ENCODE measurements around the gene IL1RAPL2. TPM values are rescaled to one million over a fixed set of nuclear protein-coding genes. Genes with fewer than 3 reads are reported as not detected.

The IL1RAPL2 gene
- total RNA-seq, 1 experiment from 2014 or later, result not detected

DNA sequence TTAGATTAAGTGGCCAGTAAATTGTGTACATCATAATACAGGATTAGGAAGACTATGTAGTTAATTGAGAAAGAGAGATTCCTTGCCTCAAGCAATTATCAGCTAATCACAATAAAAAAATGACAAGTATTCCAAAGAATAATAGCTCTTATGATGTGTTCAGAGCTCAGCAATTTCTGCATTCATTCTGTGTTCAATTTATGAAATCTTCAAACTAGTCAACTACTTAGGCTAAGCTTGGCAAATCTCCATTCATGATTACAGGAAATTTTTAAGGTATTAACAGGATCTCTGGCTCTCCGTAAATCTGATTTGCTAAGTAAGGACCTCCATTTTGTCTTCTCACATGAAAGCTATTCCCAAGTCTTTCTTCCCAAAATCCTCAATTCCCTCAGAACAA is 911.4 kb downstream of the IL1RAPL2 start:
- Histone ChIP-seq H3K27me3 (replicated peaks) (no peaks in the 10 kb centered on the region), H3K4me1 (replicated peaks) (peaks cover 4% of the 10 kb centered on the region; the same call in 1 of the 2 replicates), H3K27ac (no peak overlapping the region), H3K9me3 (replicated peaks) (no peaks in the 10 kb centered on the region), H3K36me3 (no peaks in the 10 kb centered on the region), H3K4me3 (no peak overlapping the region)
- DNase-seq (ENCODE audit: low read depth in 1 of 2, low spot score in 2 of 2), result no peak

GRCh38 chrX:105480646-105481310 is 914.8 kb downstream of the IL1RAPL2 start:
- Histone ChIP-seq H3K36me3 (no peaks in the 10 kb centered on the region), H3K4me3 (no peak overlapping the region), H3K4me1 (replicated peaks) (no peaks in the 10 kb centered on the region), H3K27me3 (replicated peaks) (no peaks in the 10 kb centered on the region), H3K9me3 (replicated peaks) (no peaks in the 10 kb centered on the region), H3K27ac (no peak overlapping the region)
- DNase-seq (ENCODE audit: low read depth in 1 of 2, low spot score in 2 of 2), result no peak

DNA sequence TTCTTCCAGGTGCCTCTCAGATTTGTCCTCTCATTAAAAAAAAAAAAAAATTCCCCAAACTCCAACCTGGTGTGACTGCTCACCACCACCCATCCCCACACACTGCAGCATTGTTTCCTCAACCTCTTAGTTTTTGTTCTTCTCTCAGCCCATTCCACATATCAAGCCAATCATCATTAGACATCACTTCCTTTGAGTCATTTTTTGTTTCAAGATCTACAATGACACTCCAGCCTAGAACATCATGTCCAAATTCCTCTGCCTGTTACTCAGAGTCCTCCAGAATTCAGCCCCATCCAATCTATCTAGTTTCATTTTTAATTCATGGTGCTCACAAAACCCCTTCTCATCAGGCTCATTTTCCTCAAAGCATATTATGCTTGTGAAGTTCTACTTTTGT is 917.0 kb downstream of the IL1RAPL2 start:
- no peaks in the 10 kb centered on the region for H3K9me3 ChIP-seq (replicated peaks)
- no peak overlapping the region for H3K4me3 ChIP-seq
- H3K36me3 ChIP-seq, result no peaks in the 10 kb centered on the region
- H3K27me3 ChIP-seq (replicated peaks), result no peaks in the 10 kb centered on the region
- peak in 1 of 2 experiments; percentile 6 for DNase-seq (ENCODE audit: low read depth in 1 of 2, low spot score in 2 of 2)
- H3K27ac ChIP-seq, result no peak overlapping the region
- H3K4me1 ChIP-seq (replicated peaks), result no peaks in the 10 kb centered on the region

GRCh38 chrX:105488716-105489115 is 922.7 kb downstream of the IL1RAPL2 start:
- no peaks in the 10 kb centered on the region for H3K27me3 ChIP-seq (replicated peaks)
- H3K36me3 ChIP-seq, result no peaks in the 10 kb centered on the region
- DNase-seq (ENCODE audit: low read depth in 1 of 2, low spot score in 2 of 2), result no peak
- no peaks in the 10 kb centered on the region for H3K9me3 ChIP-seq (replicated peaks)
- H3K27ac ChIP-seq, result no peak overlapping the region
- H3K4me1 ChIP-seq (replicated peaks), result no peaks in the 10 kb centered on the region
- no peak overlapping the region for H3K4me3 ChIP-seq

- Histone ChIP-seq H3K36me3 (no peaks in the 10 kb centered on the region), H3K27me3 (replicated peaks) (no peaks in the 10 kb centered on the region), H3K9me3 (replicated peaks) (no peaks in the 10 kb centered on the region), H3K4me1 (replicated peaks) (no peaks in the 10 kb centered on the region), H3K4me3 (no peak overlapping the region), H3K27ac (no peak overlapping the region)
- no peak for DNase-seq (ENCODE audit: low read depth in 1 of 2, low spot score in 2 of 2)
Measured at GRCh38 chrX:105495376-105495775, 929.4 kb downstream of the IL1RAPL2 start.

DNA sequence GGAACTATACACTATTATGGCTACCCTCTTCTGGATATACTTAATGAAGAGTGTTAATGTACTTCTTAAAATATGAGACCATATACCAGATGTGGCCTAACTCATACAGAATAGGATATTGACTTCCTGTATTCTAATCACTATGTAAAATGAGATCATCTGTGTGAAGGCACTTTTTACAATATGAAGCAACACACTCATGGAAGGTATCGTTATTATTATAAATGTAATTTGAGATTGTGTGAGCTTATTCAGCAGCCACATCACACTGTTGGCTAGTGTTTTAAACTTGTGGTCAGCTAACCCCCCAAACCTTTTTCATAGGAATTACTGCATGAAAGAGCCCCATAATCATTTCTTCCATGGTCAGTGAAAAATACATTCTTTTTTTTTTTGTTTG is 936.3 kb downstream of the IL1RAPL2 start:
- no peak for DNase-seq (ENCODE audit: low read depth in 1 of 2, low spot score in 2 of 2)
- H3K9me3 ChIP-seq (replicated peaks), result no peaks in the 10 kb centered on the region
- no peak overlapping the region for H3K4me3 ChIP-seq
- H3K36me3 ChIP-seq, result no peaks in the 10 kb centered on the region
- H3K27ac ChIP-seq, result no peak overlapping the region
- H3K4me1 ChIP-seq (replicated peaks), result no peaks in the 10 kb centered on the region
- no peaks in the 10 kb centered on the region for H3K27me3 ChIP-seq (replicated peaks)

DNA sequence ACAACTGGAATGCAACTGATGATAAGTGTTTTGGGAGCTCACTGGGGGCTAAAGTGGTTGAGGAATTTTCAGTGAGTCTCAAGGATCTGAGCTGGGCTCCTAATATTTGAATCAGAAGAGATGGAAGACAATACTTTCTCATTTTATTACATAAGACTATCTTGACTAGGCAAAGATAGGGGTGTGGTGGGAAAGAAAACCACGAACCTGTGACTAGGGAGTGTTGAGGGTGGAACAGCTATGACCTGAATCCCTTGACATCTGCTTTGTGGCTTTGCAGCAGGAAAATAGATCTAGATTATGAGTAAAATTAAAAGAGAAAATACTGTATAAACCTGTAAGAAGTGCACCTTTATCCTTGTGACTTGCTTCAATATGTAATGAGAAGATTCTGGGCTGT is 949.6 kb downstream of the IL1RAPL2 start:
- Histone ChIP-seq H3K36me3 (no peaks in the 10 kb centered on the region), H3K27me3 (replicated peaks) (no peaks in the 10 kb centered on the region), H3K9me3 (replicated peaks) (no peaks in the 10 kb centered on the region), H3K27ac (no peak overlapping the region), H3K4me1 (replicated peaks) (no peaks in the 10 kb centered on the region), H3K4me3 (no peak overlapping the region)
- no peak for DNase-seq (ENCODE audit: low read depth in 1 of 2, low spot score in 2 of 2)

DNA sequence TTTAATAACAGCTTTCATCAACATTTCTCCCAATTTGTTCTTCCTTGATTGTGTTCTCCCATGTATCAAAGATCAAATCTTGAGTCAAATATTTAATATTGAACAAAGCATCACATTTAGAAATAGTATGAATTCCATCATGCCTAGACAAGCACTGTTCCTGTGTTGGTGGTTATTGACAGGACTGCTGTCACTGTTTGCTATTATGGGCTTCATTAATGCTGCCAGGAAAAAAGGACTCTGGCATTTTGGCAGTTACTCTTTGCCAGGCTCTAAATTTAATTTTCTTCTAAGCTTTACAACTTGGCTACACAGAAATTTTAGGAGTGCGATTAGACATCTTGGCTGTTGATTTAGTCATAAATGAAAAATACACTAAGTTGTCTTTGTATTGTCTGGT is 960.4 kb downstream of the IL1RAPL2 start:
- no peaks in the 10 kb centered on the region for H3K9me3 ChIP-seq (replicated peaks)
- no peak overlapping the region for H3K4me3 ChIP-seq
- H3K4me1 ChIP-seq (replicated peaks), result no peaks in the 10 kb centered on the region
- H3K27me3 ChIP-seq (replicated peaks), result no peaks in the 10 kb centered on the region
- no peak for DNase-seq (ENCODE audit: low read depth in 1 of 2, low spot score in 2 of 2)
- H3K36me3 ChIP-seq, result no peaks in the 10 kb centered on the region
- no peak overlapping the region for H3K27ac ChIP-seq

DNA sequence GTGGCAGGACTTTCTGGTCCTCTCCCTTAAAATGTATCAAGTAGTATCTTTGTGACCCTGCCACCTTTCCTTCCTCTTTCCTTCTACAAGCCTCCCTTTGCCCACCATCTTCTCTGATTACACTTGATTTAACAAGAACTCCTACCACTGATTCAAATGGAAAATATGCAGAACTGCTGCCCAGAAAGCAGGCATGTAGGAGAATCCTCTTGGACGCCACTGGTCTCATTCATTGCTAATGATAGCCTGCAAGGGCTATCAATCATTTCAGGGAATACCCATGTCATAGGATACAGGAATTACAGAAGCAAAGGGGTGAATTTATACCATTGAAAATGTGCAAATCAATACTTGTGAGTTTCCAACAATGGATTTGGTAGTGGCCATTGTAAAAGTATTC is 961.8 kb downstream of the IL1RAPL2 start:
- H3K27me3 ChIP-seq (replicated peaks), result no peaks in the 10 kb centered on the region
- H3K4me1 ChIP-seq (replicated peaks), result no peaks in the 10 kb centered on the region
- no peaks in the 10 kb centered on the region for H3K9me3 ChIP-seq (replicated peaks)
- no peak overlapping the region for H3K27ac ChIP-seq
- no peak for DNase-seq (ENCODE audit: low read depth in 1 of 2, low spot score in 2 of 2)
- no peak overlapping the region for H3K4me3 ChIP-seq
- no peaks in the 10 kb centered on the region for H3K36me3 ChIP-seq

DNA sequence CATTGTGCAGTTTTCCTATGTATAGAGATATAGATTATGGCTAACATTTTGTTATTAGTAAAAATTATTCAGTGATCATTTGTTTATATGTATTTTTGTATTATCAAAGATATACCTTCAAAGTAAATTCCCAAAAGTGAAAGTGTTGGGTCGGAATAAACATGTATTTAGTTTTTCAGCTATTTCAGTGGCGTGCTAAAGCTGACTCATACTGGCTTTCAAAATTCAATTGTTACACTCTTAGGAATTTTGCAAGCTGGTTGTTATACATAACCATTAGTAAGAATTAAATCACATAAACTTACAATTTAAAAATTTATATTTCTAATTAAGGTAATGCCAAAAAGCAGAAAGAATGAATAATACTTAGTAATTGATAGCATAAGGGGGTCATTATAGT is 968.0 kb downstream of the IL1RAPL2 start:
- H3K9me3 ChIP-seq (replicated peaks), result no peaks in the 10 kb centered on the region
- DNase-seq (ENCODE audit: low read depth in 1 of 2, low spot score in 2 of 2), result peak in 1 of 2 experiments; percentile 4
- peak overlapping the region; percentile 31; the same call in 1 of the 2 replicates for H3K27ac ChIP-seq
- H3K4me1 ChIP-seq (replicated peaks), result no peaks in the 10 kb centered on the region
- no peaks in the 10 kb centered on the region for H3K36me3 ChIP-seq
- no peak overlapping the region for H3K4me3 ChIP-seq
- no peaks in the 10 kb centered on the region for H3K27me3 ChIP-seq (replicated peaks)

GRCh38 chrX:105543283-105543682 is 977.3 kb downstream of the IL1RAPL2 start:
- H3K27ac ChIP-seq, result no peak overlapping the region
- no peaks in the 10 kb centered on the region for H3K4me1 ChIP-seq (replicated peaks)
- H3K9me3 ChIP-seq (replicated peaks), result no peaks in the 10 kb centered on the region
- no peak for DNase-seq (ENCODE audit: low read depth in 1 of 2, low spot score in 2 of 2)
- no peak overlapping the region for H3K4me3 ChIP-seq
- no peaks in the 10 kb centered on the region for H3K27me3 ChIP-seq (replicated peaks)
- H3K36me3 ChIP-seq, result no peaks in the 10 kb centered on the region

DNA sequence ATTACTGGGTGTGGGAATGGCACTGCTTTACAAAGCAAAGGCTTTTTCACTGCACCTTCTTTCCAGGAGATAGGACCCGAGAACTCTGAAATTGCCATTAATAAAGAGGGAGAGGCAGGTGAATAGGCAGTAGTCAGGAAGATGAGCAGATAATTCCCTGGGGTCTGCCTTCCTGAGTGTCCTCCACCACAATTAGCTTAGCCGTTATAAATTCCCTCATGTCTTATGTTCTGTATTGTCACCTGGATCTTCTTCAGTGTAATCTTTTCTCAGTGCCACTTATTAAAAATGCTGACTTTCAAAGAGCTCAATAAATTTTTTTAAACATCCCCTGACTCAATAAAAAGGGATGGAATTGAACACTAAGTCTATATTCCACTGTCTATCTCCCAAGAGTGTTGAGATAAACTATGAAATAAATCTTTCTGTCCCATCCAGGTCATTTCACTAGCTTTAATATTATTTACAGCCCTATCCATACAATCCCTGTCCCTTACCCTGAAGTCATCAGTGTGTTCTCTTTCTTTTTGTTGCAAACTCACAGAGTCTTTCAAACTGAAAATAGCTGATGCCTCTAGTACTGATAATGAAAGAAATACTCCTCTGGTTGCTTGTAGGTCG is 984.2 kb downstream of the IL1RAPL2 start:
- no peak overlapping the region for H3K27ac ChIP-seq
- H3K27me3 ChIP-seq (replicated peaks), result no peaks in the 10 kb centered on the region
- no peak for DNase-seq (ENCODE audit: low read depth in 1 of 2, low spot score in 2 of 2)
- H3K9me3 ChIP-seq (replicated peaks), result no peaks in the 10 kb centered on the region
- no peaks in the 10 kb centered on the region for H3K4me1 ChIP-seq (replicated peaks)
- no peaks in the 10 kb centered on the region for H3K36me3 ChIP-seq
- H3K4me3 ChIP-seq, result no peak overlapping the region

DNA sequence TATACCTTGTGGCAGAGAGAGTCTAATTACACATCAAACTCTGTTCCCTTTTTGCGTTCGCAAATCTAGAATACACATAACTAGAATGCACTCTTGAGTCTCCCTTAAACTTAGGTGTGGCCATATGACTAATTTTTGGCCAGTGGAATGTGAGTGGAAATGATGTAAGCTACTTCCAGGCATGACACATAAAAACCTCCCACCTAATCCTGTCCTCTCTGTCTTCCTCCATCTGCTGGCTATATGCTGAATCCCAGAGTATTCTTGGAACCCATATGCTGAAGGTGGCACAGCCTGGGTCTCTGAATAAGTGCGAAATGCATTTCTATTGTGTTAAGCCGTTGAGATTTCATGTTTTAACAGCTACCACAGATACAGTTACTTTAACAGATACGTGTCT is 986.4 kb downstream of the IL1RAPL2 start:
- Histone ChIP-seq H3K4me1 (replicated peaks) (no peaks in the 10 kb centered on the region), H3K36me3 (no peaks in the 10 kb centered on the region), H3K27ac (no peak overlapping the region), H3K27me3 (replicated peaks) (no peaks in the 10 kb centered on the region), H3K4me3 (no peak overlapping the region), H3K9me3 (replicated peaks) (no peaks in the 10 kb centered on the region)
- peak in 1 of 2 experiments; percentile 1 for DNase-seq (ENCODE audit: low read depth in 1 of 2, low spot score in 2 of 2)

- no peak for DNase-seq (ENCODE audit: low read depth in 1 of 2, low spot score in 2 of 2)
- H3K4me3 ChIP-seq, result no peak overlapping the region
- H3K4me1 ChIP-seq (replicated peaks), result no peaks in the 10 kb centered on the region
- no peak overlapping the region for H3K27ac ChIP-seq
- H3K36me3 ChIP-seq, result no peaks in the 10 kb centered on the region
- no peaks in the 10 kb centered on the region for H3K27me3 ChIP-seq (replicated peaks)
- no peaks in the 10 kb centered on the region for H3K9me3 ChIP-seq (replicated peaks)
Measured at GRCh38 chrX:105553118-105553517, 987.1 kb downstream of the IL1RAPL2 start.

DNA sequence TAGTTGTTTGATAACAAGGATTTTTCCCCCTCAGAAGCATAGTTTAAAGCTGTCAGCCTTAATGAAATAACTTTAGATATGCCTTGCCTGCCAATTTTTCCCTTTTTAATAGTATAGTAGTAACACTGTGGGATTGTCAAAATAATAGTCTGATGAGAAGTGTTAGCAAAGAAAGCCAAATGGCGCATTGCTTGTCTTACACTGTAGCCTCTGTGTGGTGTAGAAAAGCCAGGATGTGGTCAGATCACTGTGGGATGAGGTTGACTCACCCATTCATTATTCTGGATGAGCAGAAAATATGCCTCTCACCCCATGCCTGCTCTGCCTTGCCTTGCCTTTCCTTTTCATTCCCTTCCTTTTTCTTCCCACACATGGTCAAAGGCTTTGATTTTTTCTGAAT is 998.5 kb downstream of the IL1RAPL2 start:
- Histone ChIP-seq H3K27ac (peak overlapping the region; percentile 79), H3K36me3 (no peaks in the 10 kb centered on the region)
- DNase-seq (ENCODE audit: low read depth in 1 of 2, low spot score in 2 of 2), result peak; percentile 54 to 57

More for the DNA sequence above, 998.5 kb downstream of the IL1RAPL2 start:
- Histone ChIP-seq H3K9me3 (replicated peaks) (no peaks in the 10 kb centered on the region), H3K4me3 (no peak overlapping the region), H3K27me3 (replicated peaks) (no peaks in the 10 kb centered on the region), H3K4me1 (replicated peaks) (peaks cover 17% of the 10 kb centered on the region)

Measured in SJSA1 (cell line).